ENCODE measurements around the gene IFT88. TPM values are rescaled to one million over a fixed set of nuclear protein-coding genes. Genes with fewer than 3 reads are reported as not detected.

The IFT88 gene
- polyA plus RNA-seq, 1 of the 3 experiments (the other 2 are of a cell fraction), result 6.2 TPM

- H3K79me2 ChIP-seq (ENCODE audit: insufficient read depth), result no peaks in the 10 kb centered on the region
- H4K20me1 ChIP-seq (ENCODE audit: insufficient read depth), result no peaks in the 10 kb centered on the region
- H3K36me3 ChIP-seq (replicated peaks in 1 of 2; ENCODE audit: control insufficient read depth in 1 of 2, insufficient read depth in 2 of 2, low read length in 1 of 2), result no peaks in the 10 kb centered on the region
- H2AFZ ChIP-seq (ENCODE audit: low read depth), result no peak overlapping the region
- peaks cover 4% of the 10 kb centered on the region for H3F3A ChIP-seq (replicated peaks; ENCODE audit: insufficient read depth)
- H3K4me3 ChIP-seq (ENCODE audit: low read depth in 2 of 2, low read length in 1 of 2), result no peak overlapping the region
- H3K9me2 ChIP-seq, result no peaks in the 10 kb centered on the region
- no peaks in the 10 kb centered on the region for H3K9me3 ChIP-seq
- no peaks in the 10 kb centered on the region for H3K27me3 ChIP-seq (ENCODE audit: insufficient read depth)
- 86% methylated on average over 13 of the region's 13 CpGs for WGBS (ENCODE audit: low lambda C conversion rate)
- no peak overlapping the region for H3K4me2 ChIP-seq
- H3K27ac ChIP-seq (ENCODE audit: low read depth in 2 of 2, low read length in 1 of 2), result no peak overlapping the region
- CTCF ChIA-PET, result no interaction called here
- no peak for TF ChIP-seq FOSL2 (IDR thresholded peaks at IDR 0.05; ENCODE audit: borderline replicate concordance, low read depth)
- TF ChIP-seq RXRA (IDR thresholded peaks at IDR 0.05; ENCODE audit: borderline replicate concordance, low read depth), result no peak
- no peak for TF ChIP-seq NFIC (IDR thresholded peaks at IDR 0.05; ENCODE audit: borderline replicate concordance)
- TF ChIP-seq GABPA (IDR thresholded peaks at IDR 0.05; ENCODE audit: low read depth), result no peak
- no peak for TF ChIP-seq EP300 (IDR thresholded peaks at IDR 0.05; ENCODE audit: borderline replicate concordance in 1 of 2, low read depth in 1 of 2, low read length in 1 of 2)
- TF ChIP-seq IRF3 (IDR thresholded peaks at IDR 0.05; ENCODE audit: low read depth, low read length), result no peak
- no peak for TF ChIP-seq USF2 (IDR thresholded peaks at IDR 0.05; ENCODE audit: borderline replicate concordance, low read depth, low read length)
- no peak for TF ChIP-seq CTCF (IDR thresholded peaks at IDR 0.05)
- no peak for TF ChIP-seq SMC3 (IDR thresholded peaks at IDR 0.05; ENCODE audit: low read depth, low read length)
- TF ChIP-seq TEAD4 (IDR thresholded peaks at IDR 0.05; ENCODE audit: borderline replicate concordance, insufficient read depth), result no peak
- TF ChIP-seq JUND (IDR thresholded peaks at IDR 0.05), result no peak
- no peak for TF ChIP-seq SIN3A (IDR thresholded peaks at IDR 0.05; ENCODE audit: borderline replicate concordance, low read depth, low read length)
- TF ChIP-seq MAX (IDR thresholded peaks at IDR 0.05; ENCODE audit: low read depth), result no peak
- TF ChIP-seq RAD21 (IDR thresholded peaks at IDR 0.05; ENCODE audit: low read length), result no peak
- TF ChIP-seq USF1 (IDR thresholded peaks at IDR 0.05; ENCODE audit: borderline replicate concordance, low read depth), result no peak
- TF ChIP-seq ELF1 (IDR thresholded peaks at IDR 0.05), result no peak
- TF ChIP-seq TCF12 (IDR thresholded peaks at IDR 0.05), result no peak
- TF ChIP-seq POLR2AphosphoS5 (IDR thresholded peaks at IDR 0.05; ENCODE audit: low read depth, low read length), result no peak
- no peak for TF ChIP-seq EZH2phosphoT487 (IDR thresholded peaks at IDR 0.05; ENCODE audit: borderline replicate concordance, low read depth)
- no peak for TF ChIP-seq YY1 (IDR thresholded peaks at IDR 0.05; ENCODE audit: low read depth)
- no peak for DNase-seq
- POLR2A ChIA-PET, result no interaction called here
- no peak overlapping the region for H3K9ac ChIP-seq
- H3K4me1 ChIP-seq (ENCODE audit: control insufficient read depth in 1 of 2, insufficient read depth in 2 of 2, low read depth in 1 of 2, low read length in 1 of 2), result peaks cover 0 to 4% of the 10 kb centered on the region in 2 experiments; a peak in 2 of 4 replicates
These were observed 152.8 kb downstream of the IFT88 start for GRCh38 chr13:20719783-20720182.
